Liver (tissue), 9 donors: ENCODE measurements around the gene LRRC46. TPM values are rescaled to one million over a fixed set of nuclear protein-coding genes. Genes with fewer than 3 reads are reported as not detected.

ENCODE experiments used
- DNase-seq: peaks from one replicate; pipeline ENCODE4 v3.0.0-alpha.2; 2017; ENCODE audit warnings: low spot score
- H3K27ac ChIP-seq, 2 donors: one replicate each; pipeline ENCODE4 v1.7.0; 2013; ENCODE audit warnings: inconsistent platforms in 2 of 2, low read length in 2 of 2, control low read depth in 1 of 2, low read depth in 1 of 2, mild to moderate bottlenecking in 1 of 2
- H3K27me3 ChIP-seq, 4 donors: one replicate each; pipeline versions ENCODE4 v1.6.1 to v1.7.0; 2013; ENCODE audit warnings: low read length in 3 of 4, inconsistent platforms in 1 of 4, mild to moderate bottlenecking in 1 of 4, moderate library complexity in 1 of 4; ENCODE audit not compliant: control insufficient read depth in 4 of 4, insufficient read depth in 4 of 4
- H3K36me3 ChIP-seq, 4 donors: one replicate each; pipeline versions ENCODE4 v1.6.1 to v1.7.0; 2013; ENCODE audit warnings: low read length in 3 of 4, mild to moderate bottlenecking in 3 of 4, low read depth in 1 of 4, moderate library complexity in 1 of 4; ENCODE audit not compliant: control insufficient read depth in 4 of 4, insufficient read depth in 3 of 4
- H3K4me1 ChIP-seq, 4 donors: one replicate each; pipeline versions ENCODE4 v1.6.1 to v1.7.0; 2013; ENCODE audit warnings: low read length in 3 of 4, mild to moderate bottlenecking in 3 of 4, moderate library complexity in 1 of 4; ENCODE audit not compliant: control insufficient read depth in 4 of 4, insufficient read depth in 4 of 4
- H3K4me3 ChIP-seq, 3 donors: one replicate each; pipeline versions ENCODE4 v1.6.1 to v1.7.0; 2013; ENCODE audit warnings: low read length in 3 of 3, control low read depth in 1 of 3, low read depth in 1 of 3, mild to moderate bottlenecking in 1 of 3
- H3K9ac ChIP-seq, 2 donors: one replicate each; pipeline ENCODE4 v1.7.0; 2013; ENCODE audit warnings: low read length in 2 of 2, mild to moderate bottlenecking in 2 of 2, moderate library complexity in 2 of 2, control low read depth in 1 of 2, low read depth in 1 of 2
- H3K9me3 ChIP-seq, 4 donors: one replicate each; pipeline versions ENCODE4 v1.6.1 to v1.7.0; 2013; ENCODE audit warnings: low read length in 3 of 4; ENCODE audit not compliant: control insufficient read depth in 4 of 4
- ATF3 ChIP-seq: IDR thresholded peaks from 2 replicates; pipeline ENCODE4 v1.6.1; 2016; ENCODE audit warnings: antibody characterized with exemption
- CTCF ChIP-seq: fragments of 150-350 bp; IDR thresholded peaks from 2 replicates; pipeline ENCODE4 v1.5.1; 2017; ENCODE audit warnings: improper control_type of control experiment, low read depth, low read length; ENCODE audit not compliant: missing input control
- EGR1 ChIP-seq, 2 donors: IDR thresholded peaks; 2 replicates each; pipeline ENCODE4 v1.6.1; 2016 to 2018; ENCODE audit warnings: antibody characterized with exemption in 2 of 2, low read depth in 2 of 2
- FOXA1 ChIP-seq: IDR thresholded peaks from 2 replicates; pipeline ENCODE4 v1.6.1; 2016; ENCODE audit warnings: antibody characterized with exemption
- FOXA2 ChIP-seq: IDR thresholded peaks from 2 replicates; pipeline ENCODE4 v1.6.1; 2016; ENCODE audit warnings: antibody characterized with exemption
- GABPA ChIP-seq, 2 donors: IDR thresholded peaks in 1 of 2; conservative IDR thresholded peaks in 1 of 2; 2 replicates each; pipeline ENCODE4 v1.6.1; 2016; ENCODE audit warnings: antibody characterized with exemption in 2 of 2, mild to moderate bottlenecking in 1 of 2, moderate library complexity in 1 of 2
- HNF4A ChIP-seq, 2 donors: conservative IDR thresholded peaks; 2 replicates each; pipeline ENCODE4 v1.6.1; 2016; ENCODE audit warnings: antibody characterized with exemption in 2 of 2, mild to moderate bottlenecking in 2 of 2
- HNF4G ChIP-seq: IDR thresholded peaks from 2 replicates; pipeline ENCODE4 v1.6.1; 2016; ENCODE audit warnings: antibody characterized with exemption
- JUND ChIP-seq, 2 donors: IDR thresholded peaks; 2 replicates each; pipeline ENCODE4 v1.6.1; 2016; ENCODE audit warnings: antibody characterized with exemption in 2 of 2
- NR2F2 ChIP-seq: IDR thresholded peaks from 2 replicates; pipeline ENCODE4 v1.6.1; 2016; ENCODE audit warnings: antibody characterized with exemption
- RAD21 ChIP-seq, 2 donors: IDR thresholded peaks; 2 replicates each; pipeline ENCODE4 v1.6.1; 2016; ENCODE audit warnings: antibody characterized with exemption in 2 of 2, mild to moderate bottlenecking in 2 of 2
- RXRA ChIP-seq, 2 donors: IDR thresholded peaks; 2 replicates each; pipeline ENCODE4 v1.6.1; 2017 to 2018; ENCODE audit warnings: antibody characterized with exemption in 2 of 2, mild to moderate bottlenecking in 1 of 2
- SP1 ChIP-seq: IDR thresholded peaks from 2 replicates; pipeline ENCODE4 v1.6.1; 2018; ENCODE audit warnings: antibody characterized with exemption, mild to moderate bottlenecking
- TAF1 ChIP-seq: conservative IDR thresholded peaks from 2 replicates; pipeline ENCODE4 v1.6.1; 2016; ENCODE audit warnings: antibody characterized with exemption, mild to moderate bottlenecking
- YY1 ChIP-seq: IDR thresholded peaks from 2 replicates; pipeline ENCODE4 v1.6.1; 2016; ENCODE audit warnings: antibody characterized with exemption, mild to moderate bottlenecking
- WGBS: extraction: QIAGEN DNeasy Blood & Tissue Kit; methylation state at CpG from one replicate; pipeline ENCODE4 v1.1.7; 2013; 5-methylcytosine and 5-hydroxymethylcytosine counted together
- polyA plus RNA-seq, 2 donors: library from polyadenylated mRNA; stranded (reverse) in 1 of 2; unstranded in 1 of 2; fragments of 200-250 nt in 1 of 2; fragments of >200 nt in 1 of 2; fragmentation: Nextera tagmentation in 1 of 2; extraction: Ambion mirVana in 1 of 2; gene quantifications; one replicate each; pipeline versions ENCODE4 v1.2.1 to v1.2.3, GENCODE V29; 2013 to 2015
- total RNA-seq, 2 donors: library from RNA; depleted of rRNA; stranded (reverse); fragments of >200 nt; gene quantifications; one replicate each; pipeline ENCODE4 v1.2.3, GENCODE V29; 2014
- TF ChIP-seq, protein P1 (sequence below): IDR thresholded peaks from 2 replicates; pipeline ENCODE4 v1.6.1; 2016; ENCODE audit warnings: antibody characterized with exemption
- TF ChIP-seq, protein P2 (sequence below): IDR thresholded peaks from 2 replicates; pipeline ENCODE4 v1.6.1; 2016; ENCODE audit warnings: antibody characterized with exemption, mild to moderate bottlenecking
- TF ChIP-seq, protein P3 (sequence below): IDR thresholded peaks from 2 replicates; pipeline ENCODE4 v1.6.1; 2016; ENCODE audit warnings: antibody characterized with exemption
- donor health status: healthy.
- donor health status: healthy.
- donor health status: healthy.
- donor health status: healthy.
- donor health status: healthy.

Gene LRRC46
- total and polyA plus RNA-seq, 4 donors, result under 0.01 to 0.43 (median 0.32) TPM

GRCh38 chr17:47806026-47806912 lies 25.2 kb upstream of the LRRC46 start:
- H3K9ac ChIP-seq, result no peak overlapping the region
- no peaks in the 10 kb centered on the region for H3K27me3 ChIP-seq
- H3K4me3 ChIP-seq, result no peak overlapping the region
- H3K9me3 ChIP-seq, result no peaks in the 10 kb centered on the region
- TF ChIP-seq HNF4G (no peak), NR2F2 (no peak), RAD21 (IDR thresholded peaks at IDR 0.05) (no peak), CTCF (no peak), ATF3 (no peak), EGR1 (IDR thresholded peaks at IDR 0.05; ENCODE audit: low read depth in 2 of 2) (no peak), GABPA (IDR thresholded peaks at IDR 0.05 in 1 of 2, conservative IDR thresholded peaks at IDR 0.05 in 1 of 2) (no peak), TAF1 (no peak), FOXA2 (no peak), FOXA1 (no peak), YY1 (no peak), JUND (IDR thresholded peaks at IDR 0.05) (no peak), SP1 (no peak), RXRA (IDR thresholded peaks at IDR 0.05) (no peak), HNF4A (conservative IDR thresholded peaks at IDR 0.05) (no peak)
- TF ChIP-seq, protein P1, sequence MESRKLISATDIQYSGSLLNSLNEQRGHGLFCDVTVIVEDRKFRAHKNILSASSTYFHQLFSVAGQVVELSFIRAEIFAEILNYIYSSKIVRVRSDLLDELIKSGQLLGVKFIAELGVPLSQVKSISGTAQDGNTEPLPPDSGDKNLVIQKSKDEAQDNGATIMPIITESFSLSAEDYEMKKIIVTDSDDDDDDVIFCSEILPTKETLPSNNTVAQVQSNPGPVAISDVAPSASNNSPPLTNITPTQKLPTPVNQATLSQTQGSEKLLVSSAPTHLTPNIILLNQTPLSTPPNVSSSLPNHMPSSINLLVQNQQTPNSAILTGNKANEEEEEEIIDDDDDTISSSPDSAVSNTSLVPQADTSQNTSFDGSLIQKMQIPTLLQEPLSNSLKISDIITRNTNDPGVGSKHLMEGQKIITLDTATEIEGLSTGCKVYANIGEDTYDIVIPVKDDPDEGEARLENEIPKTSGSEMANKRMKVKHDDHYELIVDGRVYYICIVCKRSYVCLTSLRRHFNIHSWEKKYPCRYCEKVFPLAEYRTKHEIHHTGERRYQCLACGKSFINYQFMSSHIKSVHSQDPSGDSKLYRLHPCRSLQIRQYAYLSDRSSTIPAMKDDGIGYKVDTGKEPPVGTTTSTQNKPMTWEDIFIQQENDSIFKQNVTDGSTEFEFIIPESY, result no peak
- TF ChIP-seq, protein P2, sequence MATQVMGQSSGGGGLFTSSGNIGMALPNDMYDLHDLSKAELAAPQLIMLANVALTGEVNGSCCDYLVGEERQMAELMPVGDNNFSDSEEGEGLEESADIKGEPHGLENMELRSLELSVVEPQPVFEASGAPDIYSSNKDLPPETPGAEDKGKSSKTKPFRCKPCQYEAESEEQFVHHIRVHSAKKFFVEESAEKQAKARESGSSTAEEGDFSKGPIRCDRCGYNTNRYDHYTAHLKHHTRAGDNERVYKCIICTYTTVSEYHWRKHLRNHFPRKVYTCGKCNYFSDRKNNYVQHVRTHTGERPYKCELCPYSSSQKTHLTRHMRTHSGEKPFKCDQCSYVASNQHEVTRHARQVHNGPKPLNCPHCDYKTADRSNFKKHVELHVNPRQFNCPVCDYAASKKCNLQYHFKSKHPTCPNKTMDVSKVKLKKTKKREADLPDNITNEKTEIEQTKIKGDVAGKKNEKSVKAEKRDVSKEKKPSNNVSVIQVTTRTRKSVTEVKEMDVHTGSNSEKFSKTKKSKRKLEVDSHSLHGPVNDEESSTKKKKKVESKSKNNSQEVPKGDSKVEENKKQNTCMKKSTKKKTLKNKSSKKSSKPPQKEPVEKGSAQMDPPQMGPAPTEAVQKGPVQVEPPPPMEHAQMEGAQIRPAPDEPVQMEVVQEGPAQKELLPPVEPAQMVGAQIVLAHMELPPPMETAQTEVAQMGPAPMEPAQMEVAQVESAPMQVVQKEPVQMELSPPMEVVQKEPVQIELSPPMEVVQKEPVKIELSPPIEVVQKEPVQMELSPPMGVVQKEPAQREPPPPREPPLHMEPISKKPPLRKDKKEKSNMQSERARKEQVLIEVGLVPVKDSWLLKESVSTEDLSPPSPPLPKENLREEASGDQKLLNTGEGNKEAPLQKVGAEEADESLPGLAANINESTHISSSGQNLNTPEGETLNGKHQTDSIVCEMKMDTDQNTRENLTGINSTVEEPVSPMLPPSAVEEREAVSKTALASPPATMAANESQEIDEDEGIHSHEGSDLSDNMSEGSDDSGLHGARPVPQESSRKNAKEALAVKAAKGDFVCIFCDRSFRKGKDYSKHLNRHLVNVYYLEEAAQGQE, result no peak
- TF ChIP-seq, protein P3, sequence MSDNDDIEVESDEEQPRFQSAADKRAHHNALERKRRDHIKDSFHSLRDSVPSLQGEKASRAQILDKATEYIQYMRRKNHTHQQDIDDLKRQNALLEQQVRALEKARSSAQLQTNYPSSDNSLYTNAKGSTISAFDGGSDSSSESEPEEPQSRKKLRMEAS, result no peak
- H3K4me1 ChIP-seq, result no peaks in the 10 kb centered on the region
- 89% methylated on average over 16 of the region's 16 CpGs for WGBS
- no peak overlapping the region for H3K27ac ChIP-seq
- peaks cover 0 to 6% (median 1%) of the 10 kb centered on the region in 4 donors for H3K36me3 ChIP-seq
- DNase-seq, result no peak
